HG03039 (cell line): Measurements from ENCODE around the gene RNF34.

Source experiments
- ATAC-seq: cut with Tn5 transposase; IDR thresholded peaks from one replicate; pipeline ENCODE4 v1.9.1; 2021; ENCODE audit warnings: mild to moderate bottlenecking, moderate library complexity; ENCODE audit not compliant: unreplicated experiment

The RNF34 gene

DNA sequence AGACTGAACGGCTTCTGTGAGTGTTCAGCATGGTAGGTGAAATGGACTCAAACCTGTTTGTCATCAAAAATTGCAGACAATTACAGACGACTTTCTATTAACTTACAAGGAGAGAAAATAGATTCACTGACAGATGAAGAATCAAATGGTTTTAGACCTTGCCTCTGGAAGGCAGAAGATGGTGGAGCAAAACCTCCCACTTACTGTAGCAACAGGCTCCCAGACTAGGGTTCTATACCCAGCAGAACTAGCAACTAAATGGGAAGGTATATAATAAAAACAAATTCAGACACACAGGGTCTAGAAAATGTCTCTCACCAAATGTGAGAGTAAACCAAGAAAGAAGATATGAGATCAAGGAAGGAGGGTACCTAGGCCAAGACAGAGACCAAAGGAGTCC lies 36.8 kb downstream of the RNF34 start:
- no peak for ATAC-seq

DNA sequence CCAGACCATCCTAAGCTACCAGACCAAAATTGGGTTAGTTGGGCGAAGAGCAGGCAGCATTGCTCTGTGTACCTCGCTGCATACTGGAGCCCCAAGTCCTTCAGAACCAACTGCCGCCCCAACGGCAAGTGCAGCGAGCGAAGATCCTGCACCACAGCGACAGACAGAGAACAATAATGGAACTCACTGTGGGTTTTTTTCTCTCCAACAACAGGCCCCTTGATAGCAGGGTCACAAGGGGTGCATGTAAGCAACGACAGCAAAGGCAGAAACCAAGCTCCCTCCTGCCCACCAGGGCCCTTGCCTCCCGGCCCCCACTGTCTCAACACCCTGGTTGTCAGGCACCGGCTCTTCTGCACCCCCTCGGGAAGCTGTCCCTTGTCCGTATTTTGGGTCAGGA lies 39.0 kb downstream of the RNF34 start:
- ATAC-seq = no peak

DNA sequence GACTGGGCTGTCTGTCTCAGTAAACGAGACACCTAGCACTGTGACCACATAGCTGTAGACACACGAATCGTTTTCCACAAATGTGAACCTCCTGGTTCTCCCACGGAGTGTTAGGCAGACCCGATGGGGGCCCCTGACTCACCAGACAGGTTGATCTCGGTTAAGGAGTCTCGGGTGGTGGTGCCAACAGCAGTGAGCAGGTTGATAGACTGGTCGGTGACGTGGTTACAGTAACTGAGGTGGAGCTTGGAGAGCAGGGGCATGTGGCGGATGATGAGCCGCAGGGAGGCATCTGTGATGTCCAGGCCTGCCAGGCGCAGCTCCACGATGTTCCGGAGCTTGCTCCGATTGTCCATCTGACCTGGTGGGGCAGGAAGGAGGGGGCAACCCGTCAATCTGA lies 39.8 kb downstream of the RNF34 start:
- no peak for ATAC-seq

DNA sequence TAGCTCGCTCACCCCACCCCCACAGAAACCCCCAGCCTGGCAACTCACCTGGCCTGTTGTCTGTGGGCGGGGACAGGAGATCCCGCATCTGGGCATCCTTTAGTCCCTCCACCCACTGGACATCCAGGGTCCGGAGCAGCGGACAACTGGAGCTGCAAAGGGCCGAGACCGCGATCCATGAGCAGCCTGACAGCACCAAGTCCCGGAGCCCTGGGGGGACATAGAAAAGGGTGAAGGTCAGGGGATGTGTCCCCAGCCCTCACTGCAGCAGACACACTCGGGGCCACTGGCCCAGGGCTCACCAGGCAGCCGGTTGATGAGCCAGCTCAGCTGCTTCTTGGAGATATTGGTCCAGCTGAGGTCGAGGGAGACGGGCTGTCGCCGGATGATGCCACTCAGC lies 40.9 kb downstream of the RNF34 start:
- ATAC-seq = no peak

DNA sequence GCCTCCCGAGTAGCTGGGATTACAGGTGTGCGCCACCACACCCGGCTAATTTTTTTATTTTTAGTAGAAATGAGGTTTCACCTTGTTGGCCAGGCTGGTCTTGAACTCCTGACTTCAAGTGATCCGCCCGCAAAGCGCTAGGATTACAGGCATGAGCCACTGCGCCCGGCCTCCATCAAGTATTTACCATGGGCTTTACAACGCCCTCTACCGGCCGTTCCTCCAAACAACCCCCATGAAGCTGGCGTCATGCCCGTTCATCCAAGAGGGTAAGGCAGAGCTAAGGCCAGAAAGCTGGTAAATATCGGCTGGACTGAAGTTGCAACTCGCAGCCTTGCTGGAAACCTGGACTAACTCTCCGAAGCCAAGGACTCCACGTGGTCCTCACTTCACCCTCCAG lies 41.6 kb downstream of the RNF34 start:
- ATAC-seq = no peak

GRCh38 chr12:121442028-121442948 lies 42.4 kb downstream of the RNF34 start:
- no peak for ATAC-seq

GRCh38 chr12:121443193-121443870 lies 43.4 kb downstream of the RNF34 start:
- no peak for ATAC-seq

DNA sequence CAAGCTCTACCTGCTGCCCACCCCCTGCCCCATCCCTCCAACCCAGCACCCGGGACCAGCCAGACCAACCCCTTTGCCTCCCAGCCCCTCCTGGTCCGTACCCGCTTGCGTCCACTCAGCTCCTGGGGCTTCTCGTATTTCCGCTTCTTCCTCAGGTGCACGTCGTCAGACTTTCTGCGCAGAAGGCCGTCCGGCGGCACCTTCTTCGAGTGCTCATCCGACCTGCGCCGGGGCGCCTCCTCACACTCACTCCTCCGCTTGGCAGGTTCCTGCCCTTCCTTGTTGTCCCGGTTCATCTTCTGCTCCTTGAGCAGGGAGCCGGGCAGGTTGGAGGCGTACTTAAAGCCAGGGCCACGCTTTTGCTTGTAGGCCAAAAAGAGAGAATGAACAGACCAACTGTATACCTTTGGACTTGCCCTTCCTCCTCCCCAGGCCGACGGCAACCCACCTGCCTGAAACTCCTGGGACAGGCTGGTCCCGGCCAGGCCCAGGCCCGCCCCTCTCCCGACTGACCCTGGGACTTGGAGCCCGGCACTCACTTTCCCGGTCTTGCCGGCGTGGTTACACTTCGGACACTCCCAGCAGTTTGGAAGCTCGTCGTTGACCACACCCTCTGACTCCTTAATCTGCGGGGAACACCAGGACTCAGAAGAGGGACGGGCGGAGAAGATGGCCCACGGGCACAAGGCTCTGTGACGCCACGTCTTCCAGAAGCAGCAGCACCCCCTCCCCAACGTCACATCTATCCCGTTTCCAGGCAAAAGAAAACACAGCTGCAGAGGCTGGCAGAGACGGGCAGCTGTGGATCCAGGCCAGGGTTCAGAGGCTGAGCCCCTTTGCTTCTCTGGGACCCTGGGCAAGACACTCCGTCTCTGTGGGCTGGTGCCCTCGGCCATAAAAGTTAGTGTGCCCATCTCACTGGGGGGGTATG lies 44.3 kb downstream of the RNF34 start:
- ATAC-seq = no peak

- no peak for ATAC-seq
Measured at GRCh38 chr12:121444842-121445202, 44.9 kb downstream of the RNF34 start.

GRCh38 chr12:121446750-121447149 lies 46.8 kb downstream of the RNF34 start:
- ATAC-seq = no peak

DNA sequence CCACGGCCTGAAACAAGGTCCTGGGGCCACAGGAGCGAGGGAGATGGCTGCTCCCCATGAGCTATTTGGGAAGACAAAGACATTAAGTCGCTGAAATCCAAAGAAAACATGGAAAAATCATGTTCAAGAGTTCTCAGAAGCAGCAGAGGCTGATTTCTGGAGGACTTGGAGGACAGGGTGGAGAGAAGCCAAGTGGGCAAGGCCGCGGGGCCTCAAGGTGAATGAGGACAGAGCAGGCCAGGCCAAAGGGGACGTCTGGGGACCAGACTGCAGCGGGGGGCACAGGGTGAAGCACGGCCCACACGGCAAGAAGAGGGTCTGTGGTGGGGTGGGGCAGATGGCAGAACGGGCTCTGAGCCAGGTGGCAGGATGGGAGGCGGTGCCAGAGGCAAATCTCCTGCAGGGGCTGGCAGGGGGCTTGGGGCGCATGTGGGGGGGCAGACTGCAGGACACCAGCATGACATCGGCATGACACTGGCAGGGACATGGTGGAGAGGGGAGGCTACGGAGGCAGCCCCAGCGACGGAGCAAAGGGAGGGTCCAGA lies 48.9 kb downstream of the RNF34 start:
- ATAC-seq = no peak

GRCh38 chr12:121451961-121452339 lies 52.0 kb downstream of the RNF34 start:
- no peak for ATAC-seq

DNA sequence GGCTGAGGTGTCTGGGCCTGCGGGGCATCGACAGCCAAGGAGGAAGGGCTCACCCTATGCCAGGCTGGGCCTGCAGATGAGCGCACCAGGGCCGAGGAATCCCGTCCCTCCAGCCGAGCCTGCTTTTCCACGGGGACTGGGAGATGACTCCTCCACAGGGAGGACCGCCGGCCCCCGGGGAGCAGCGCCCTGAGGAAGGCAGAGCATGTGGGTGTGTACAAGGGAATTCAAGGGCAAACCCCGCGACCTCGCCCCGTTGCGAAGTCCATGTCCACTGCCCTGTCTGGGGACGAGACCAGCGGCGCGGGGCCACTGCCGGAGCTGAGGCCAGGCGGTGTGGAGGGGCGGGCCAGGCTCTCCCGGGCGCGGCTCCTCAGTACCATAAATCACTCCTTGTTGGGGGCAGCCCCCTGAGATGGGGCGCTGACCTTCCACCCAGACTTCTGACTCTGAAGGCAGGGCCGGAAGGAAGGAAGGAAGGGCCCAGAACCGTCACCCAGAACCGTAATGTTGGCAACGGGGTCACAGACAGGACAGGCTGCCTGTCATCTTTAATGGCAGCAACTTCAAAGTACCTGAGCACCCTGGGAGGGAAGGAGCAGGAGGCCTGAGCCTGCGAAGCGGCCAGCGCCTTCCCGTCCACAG lies 52.5 kb downstream of the RNF34 start:
- ATAC-seq = no peak

- ATAC-seq = no peak
Measured at GRCh38 chr12:121452985-121453360, 53.1 kb downstream of the RNF34 start.

GRCh38 chr12:121453629-121454028 lies 53.7 kb downstream of the RNF34 start:
- ATAC-seq = no peak

- no peak for ATAC-seq
Measured at GRCh38 chr12:121454921-121455320, 55.0 kb downstream of the RNF34 start.

GRCh38 chr12:121455766-121456420 lies 56.0 kb downstream of the RNF34 start:
- no peak for ATAC-seq

- ATAC-seq = no peak
Measured at GRCh38 chr12:121456551-121456950, 56.6 kb downstream of the RNF34 start.

DNA sequence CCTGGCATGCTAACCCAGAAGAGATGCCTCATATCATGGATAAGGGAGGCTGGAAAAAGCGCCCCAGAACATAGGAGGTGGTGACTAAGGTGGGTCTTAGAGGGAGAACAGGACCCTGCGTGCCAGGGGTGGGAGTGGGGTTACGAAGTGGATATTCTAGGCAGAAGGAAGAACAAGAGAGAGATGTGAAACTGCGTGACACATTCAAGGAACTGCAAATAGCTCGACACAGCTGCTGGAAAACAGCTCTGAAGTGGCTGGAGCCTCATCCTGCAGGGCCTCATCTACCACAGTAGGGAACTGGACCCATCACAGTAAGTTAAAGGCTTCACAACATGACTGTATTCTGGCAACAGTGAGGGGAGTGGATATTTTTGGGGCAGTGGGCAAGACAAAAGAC lies 61.1 kb downstream of the RNF34 start:
- no peak for ATAC-seq

DNA sequence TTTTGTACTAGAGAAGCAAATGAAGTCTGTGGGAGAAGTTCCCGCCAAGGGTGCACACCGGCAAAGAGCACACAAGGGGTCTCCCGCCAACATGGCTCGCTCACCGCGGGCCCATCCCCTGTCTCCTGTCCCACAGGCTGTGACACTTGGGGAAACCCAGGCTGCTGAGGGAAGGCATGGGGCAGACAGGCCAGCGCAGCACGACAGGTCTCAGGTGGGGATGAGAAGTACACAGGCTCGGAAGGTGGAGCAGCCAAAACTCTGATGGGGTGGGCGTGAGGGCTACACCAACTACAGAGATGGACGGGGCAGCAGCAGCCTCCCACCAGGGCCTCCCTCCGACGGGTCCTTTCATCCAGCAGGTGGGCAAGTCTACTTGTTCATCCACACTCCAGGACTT lies 64.4 kb downstream of the RNF34 start:
- no peak for ATAC-seq
